ENCODE data around the gene EFHC2. TPM values are rescaled to one million over a fixed set of nuclear protein-coding genes. Genes with fewer than 3 reads are reported as not detected.

The EFHC2 gene
- total RNA-seq, 1 experiment from 2014 or later, result 1.1 TPM

DNA sequence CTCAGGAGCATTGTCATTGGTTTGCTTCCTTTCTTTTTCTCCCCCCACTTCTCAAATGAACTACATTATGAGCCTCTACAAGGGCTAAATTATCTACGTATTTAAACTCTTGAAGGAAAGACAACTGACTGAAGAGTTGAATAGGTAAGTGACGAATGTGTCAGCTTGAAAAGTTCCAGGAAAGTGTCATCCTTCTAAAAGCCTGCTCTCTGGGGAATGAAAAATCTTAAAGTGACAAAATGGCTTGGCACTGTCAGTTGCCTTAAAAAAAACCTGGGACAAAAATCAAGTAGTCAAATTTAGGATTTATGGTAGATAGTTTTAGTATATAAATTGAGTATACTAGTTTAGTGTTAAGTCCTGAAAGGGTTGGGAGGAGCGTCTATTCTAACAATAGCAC is 196.3 kb downstream of the EFHC2 start:
- no peaks in the 10 kb centered on the region for H3K79me1 ChIP-seq (ENCODE audit: insufficient read depth, low read depth, low read length, poor library complexity, severe bottlenecking)
- TF ChIP-seq, protein P1, sequence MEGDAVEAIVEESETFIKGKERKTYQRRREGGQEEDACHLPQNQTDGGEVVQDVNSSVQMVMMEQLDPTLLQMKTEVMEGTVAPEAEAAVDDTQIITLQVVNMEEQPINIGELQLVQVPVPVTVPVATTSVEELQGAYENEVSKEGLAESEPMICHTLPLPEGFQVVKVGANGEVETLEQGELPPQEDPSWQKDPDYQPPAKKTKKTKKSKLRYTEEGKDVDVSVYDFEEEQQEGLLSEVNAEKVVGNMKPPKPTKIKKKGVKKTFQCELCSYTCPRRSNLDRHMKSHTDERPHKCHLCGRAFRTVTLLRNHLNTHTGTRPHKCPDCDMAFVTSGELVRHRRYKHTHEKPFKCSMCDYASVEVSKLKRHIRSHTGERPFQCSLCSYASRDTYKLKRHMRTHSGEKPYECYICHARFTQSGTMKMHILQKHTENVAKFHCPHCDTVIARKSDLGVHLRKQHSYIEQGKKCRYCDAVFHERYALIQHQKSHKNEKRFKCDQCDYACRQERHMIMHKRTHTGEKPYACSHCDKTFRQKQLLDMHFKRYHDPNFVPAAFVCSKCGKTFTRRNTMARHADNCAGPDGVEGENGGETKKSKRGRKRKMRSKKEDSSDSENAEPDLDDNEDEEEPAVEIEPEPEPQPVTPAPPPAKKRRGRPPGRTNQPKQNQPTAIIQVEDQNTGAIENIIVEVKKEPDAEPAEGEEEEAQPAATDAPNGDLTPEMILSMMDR (conservative IDR thresholded peaks at IDR 0.05), result no peak
- H3K9me3 Mint-ChIP-seq, result peaks cover 53 to 55% of the 10 kb centered on the region in 2 experiments
- H2BK12ac ChIP-seq (ENCODE audit: insufficient read length, low read depth, low read length), result no peak overlapping the region
- peaks cover 9% of the 10 kb centered on the region for H3K9me3 ChIP-seq (ENCODE audit: control insufficient read depth, low read depth, low read length)
- H3K79me2 ChIP-seq (ENCODE audit: insufficient read depth, low read length), result no peaks in the 10 kb centered on the region
- H2AK5ac ChIP-seq (ENCODE audit: insufficient read length, low read length), result no peak overlapping the region
- peaks cover 6% of the 10 kb centered on the region; the same call in 1 of the 2 replicates for H3K4me1 ChIP-seq (ENCODE audit: insufficient read depth, low read length)
- H3K23me2 ChIP-seq (ENCODE audit: insufficient read length, low read depth, low read length, poor library complexity, severe bottlenecking), result no peaks in the 10 kb centered on the region
- no peak overlapping the region for H3T11ph ChIP-seq (ENCODE audit: low read length)
- H4K5ac ChIP-seq (ENCODE audit: insufficient read length, low read depth, low read length), result no peak overlapping the region
- H2AFZ ChIP-seq (ENCODE audit: low read length), result no peak overlapping the region
- peaks cover 24 to 38% of the 10 kb centered on the region in 2 experiments for H3K4me1 Mint-ChIP-seq
- H2BK20ac ChIP-seq (ENCODE audit: low read depth, low read length, poor library complexity, severe bottlenecking), result no peak overlapping the region
- no CpG with 5 or more reads among the region's 3 CpGs for WGBS (ENCODE audit: extremely low coverage, insufficient read length, low lambda C conversion rate)
- H3K4ac ChIP-seq (ENCODE audit: low read depth, low read length), result no peak overlapping the region
- H3K9ac ChIP-seq (ENCODE audit: extremely low read depth, insufficient read length, low read length), result no peak overlapping the region
- no peaks in the 10 kb centered on the region for H3K27me3 ChIP-seq (ENCODE audit: insufficient read depth, low read length)
- H3K4me2 ChIP-seq (ENCODE audit: insufficient read depth, insufficient read length, low read length), result no peak overlapping the region
- no peaks in the 10 kb centered on the region for H3K27me3 Mint-ChIP-seq (ENCODE audit: low read depth)
- H2BK5ac ChIP-seq (ENCODE audit: insufficient read length, low read length), result no peak overlapping the region
- H4K8ac ChIP-seq (replicated peaks; ENCODE audit: insufficient read length, low read depth, low read length), result no peak overlapping the region
- no peaks in the 10 kb centered on the region for H4K20me1 ChIP-seq (ENCODE audit: control insufficient read depth, insufficient read depth, insufficient read length)
- no peak overlapping the region for H3K4me3 Mint-ChIP-seq
- H2BK120ac ChIP-seq (ENCODE audit: low read depth, low read length, poor library complexity, severe bottlenecking), result no peak overlapping the region
- H3K27ac Mint-ChIP-seq, result no peak overlapping the region
- no peak overlapping the region for H3K18ac ChIP-seq (ENCODE audit: insufficient read length, low read depth, low read length)
- no peak overlapping the region for H3K14ac ChIP-seq (ENCODE audit: insufficient read depth, low read length)
- peaks cover 0 to 17% (median 0%) of the 10 kb centered on the region in 3 experiments; a peak in 3 of 7 replicates for H3K36me3 Mint-ChIP-seq (ENCODE audit: insufficient read depth in 1 of 3, low read depth in 3 of 3)
- no peak overlapping the region for H3K27ac ChIP-seq (ENCODE audit: insufficient read length, low read depth, low read length)
- no peak overlapping the region for H3K56ac ChIP-seq (ENCODE audit: insufficient read length, low read depth, low read length)
- no peak overlapping the region for H3K23ac ChIP-seq (ENCODE audit: insufficient read length, low read depth, low read length)
- H4K91ac ChIP-seq (ENCODE audit: insufficient read length, low read depth, low read length), result no peak overlapping the region
- DNase-seq, result no peak
- no peak overlapping the region for H2BK15ac ChIP-seq (ENCODE audit: low read depth, low read length)
